SK-N-SH treated with all-trans-retinoic acid at 6 μM for 48 hours (cell line): ENCODE results near the gene TMED5.

ENCODE experiments used
- ARNTL ChIP-seq: fragments of 450-650 bp; formaldehyde crosslinking; IDR thresholded peaks from 2 replicates; pipeline ENCODE4 v1.5.0; 2020; ENCODE audit warnings: low read depth, mild to moderate bottlenecking, moderate library complexity, borderline replicate concordance
- CREB5 ChIP-seq: fragments of 250-450 bp; sonication (Bioruptor Pico); IDR thresholded peaks from 2 replicates; pipeline ENCODE4 v1.5.1; 2020; ENCODE audit warnings: low read depth, mild to moderate bottlenecking, moderate library complexity
- ESRRG ChIP-seq: fragments of 250-450 bp; sonication (Bioruptor Pico); IDR thresholded peaks from 2 replicates; pipeline ENCODE4 v1.6.1; 2021; ENCODE audit warnings: mild to moderate bottlenecking
- GLIS3 ChIP-seq: fragments of 250-450 bp; sonication (Bioruptor Pico); IDR thresholded peaks from 2 replicates; pipeline ENCODE4 v1.5.0; 2020; ENCODE audit warnings: mild to moderate bottlenecking, moderate library complexity
- PATZ1 ChIP-seq: fragments of 250-450 bp; sonication (Bioruptor Pico); IDR thresholded peaks from 2 replicates; pipeline ENCODE4 v1.8.0; 2020; ENCODE audit warnings: mild to moderate bottlenecking, moderate library complexity, borderline replicate concordance
- PPARA ChIP-seq: fragments of 250-450 bp; sonication (Bioruptor Pico); IDR thresholded peaks from 2 replicates; pipeline ENCODE4 v1.5.0; 2020; ENCODE audit warnings: mild to moderate bottlenecking, borderline replicate concordance
- SNAI2 ChIP-seq: fragments of 250-450 bp; sonication (Bioruptor Pico); IDR thresholded peaks from 2 replicates; pipeline ENCODE4 v1.5.0; 2020; ENCODE audit warnings: mild to moderate bottlenecking, moderate library complexity
- ZFP30 ChIP-seq: fragments of 450-650 bp; formaldehyde crosslinking; IDR thresholded peaks from 2 replicates; pipeline ENCODE4 v1.5.0; 2022; ENCODE audit warnings: mild to moderate bottlenecking, moderate library complexity
- ZNF8 ChIP-seq: fragments of 450-650 bp; formaldehyde crosslinking; IDR thresholded peaks from 2 replicates; pipeline ENCODE4 v1.5.0; 2020; ENCODE audit warnings: mild to moderate bottlenecking, moderate library complexity

- no peak for TF ChIP-seq GLIS3 (CRISPR knock-in tag)
- no peak for TF ChIP-seq ARNTL (CRISPR knock-in tag)
- no peak for TF ChIP-seq ESRRG (CRISPR knock-in tag)
- no peak for TF ChIP-seq PATZ1
- no peak for TF ChIP-seq ZNF8 (CRISPR knock-in tag)
- no peak for TF ChIP-seq SNAI2 (CRISPR knock-in tag)
- TF ChIP-seq CREB5 (CRISPR knock-in tag) = 0 out of 2 replicates have a peak, but pooled peaks have one; percentile 23
- no peak for TF ChIP-seq PPARA (CRISPR knock-in tag)
- TF ChIP-seq ZFP30 = no peak
These were observed 16.4 kb upstream of the TMED5 start for GRCh38 chr1:93196591-93196990.
